A673 (cell line): ENCODE data around the gene GRIP1.

Source experiments
- EZH2 ChIP-seq: fragments of 200-600 bp; sonication (generic); IDR thresholded peaks from 2 replicates; pipeline ENCODE4 v1.6.1; 2017; ENCODE audit warnings: borderline replicate concordance, low read depth, mild to moderate bottlenecking, mixed read lengths, antibody characterized with exemption, low read length; ENCODE audit not compliant: poor library complexity, severe bottlenecking
- TF ChIP-seq, protein P1 (sequence below): fragments of 300-800, 200-600 bp; sonication (generic); conservative IDR thresholded peaks from 2 replicates; pipeline ENCODE4 v1.5.1; 2017; ENCODE audit warnings: low read depth, mild to moderate bottlenecking, antibody characterized with exemption, low read length, moderate library complexity, mixed read lengths

DNA sequence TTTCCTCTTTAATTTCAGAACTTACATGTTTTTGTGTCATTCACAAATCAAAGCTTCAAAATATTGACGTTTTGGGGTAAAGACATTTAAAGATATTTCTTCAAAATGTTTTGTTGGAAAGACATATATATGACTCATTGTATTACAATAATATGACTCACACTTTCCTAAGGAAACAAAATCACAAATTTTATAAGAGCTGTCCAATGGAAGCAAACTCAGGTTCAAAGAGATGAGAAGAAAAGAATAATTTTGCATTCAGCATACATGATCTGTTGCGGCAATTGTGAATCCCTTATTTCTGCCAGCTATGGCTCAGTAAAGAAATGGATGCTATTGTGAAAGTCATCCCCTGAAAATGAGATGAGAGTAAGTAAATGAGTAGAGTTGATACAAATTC is 82.7 kb downstream of the GRIP1 start:
- TF ChIP-seq, protein P1, sequence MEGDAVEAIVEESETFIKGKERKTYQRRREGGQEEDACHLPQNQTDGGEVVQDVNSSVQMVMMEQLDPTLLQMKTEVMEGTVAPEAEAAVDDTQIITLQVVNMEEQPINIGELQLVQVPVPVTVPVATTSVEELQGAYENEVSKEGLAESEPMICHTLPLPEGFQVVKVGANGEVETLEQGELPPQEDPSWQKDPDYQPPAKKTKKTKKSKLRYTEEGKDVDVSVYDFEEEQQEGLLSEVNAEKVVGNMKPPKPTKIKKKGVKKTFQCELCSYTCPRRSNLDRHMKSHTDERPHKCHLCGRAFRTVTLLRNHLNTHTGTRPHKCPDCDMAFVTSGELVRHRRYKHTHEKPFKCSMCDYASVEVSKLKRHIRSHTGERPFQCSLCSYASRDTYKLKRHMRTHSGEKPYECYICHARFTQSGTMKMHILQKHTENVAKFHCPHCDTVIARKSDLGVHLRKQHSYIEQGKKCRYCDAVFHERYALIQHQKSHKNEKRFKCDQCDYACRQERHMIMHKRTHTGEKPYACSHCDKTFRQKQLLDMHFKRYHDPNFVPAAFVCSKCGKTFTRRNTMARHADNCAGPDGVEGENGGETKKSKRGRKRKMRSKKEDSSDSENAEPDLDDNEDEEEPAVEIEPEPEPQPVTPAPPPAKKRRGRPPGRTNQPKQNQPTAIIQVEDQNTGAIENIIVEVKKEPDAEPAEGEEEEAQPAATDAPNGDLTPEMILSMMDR: no peak
- no peak for TF ChIP-seq EZH2
